ENCODE results near the gene HOXA10. TPM values are rescaled to one million over a fixed set of nuclear protein-coding genes. Genes with fewer than 3 reads are reported as not detected.

HOXA10 gene
- total RNA-seq, 1 experiment from 2014 or later = not detected

DNA sequence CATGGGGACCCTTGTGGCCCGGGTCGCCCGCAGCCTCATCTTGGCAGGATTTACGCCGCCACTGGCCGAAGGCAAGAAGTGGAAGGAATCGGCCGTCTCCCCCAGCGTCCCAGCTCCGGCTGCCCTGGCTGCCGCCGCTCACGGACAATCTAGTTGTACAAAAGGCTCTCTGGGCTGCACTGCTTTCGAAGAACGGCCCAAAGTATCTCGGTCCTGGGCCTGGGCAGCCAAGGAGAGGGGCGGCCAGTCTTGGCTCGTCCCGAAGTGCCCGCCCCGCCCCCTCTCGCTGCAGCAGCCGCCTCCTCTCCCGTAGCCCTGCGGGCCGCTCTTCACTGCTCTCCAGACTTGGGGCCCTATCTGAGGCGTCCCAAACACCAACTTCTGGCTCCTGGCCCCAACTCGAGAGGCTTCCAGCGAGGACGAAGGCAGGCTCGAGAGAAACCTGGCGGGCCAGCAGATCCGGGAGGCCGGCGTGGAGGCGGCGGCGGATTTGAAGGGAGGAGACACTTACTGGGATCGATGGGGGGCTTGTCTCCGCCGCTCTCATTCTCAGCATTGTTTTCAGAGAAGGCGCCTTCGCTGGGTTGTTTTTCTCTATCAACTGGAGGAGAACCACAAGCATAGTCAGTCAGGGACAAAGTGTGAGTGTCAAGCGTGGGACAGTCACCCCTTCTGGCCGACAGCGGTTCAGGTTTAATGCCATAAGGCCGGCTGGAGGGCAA, 9.6 kb downstream of the HOXA10 start:
- Histone ChIP-seq H4K91ac (ENCODE audit: insufficient read length, low read depth, low read length) (no peak overlapping the region), H2AK5ac (ENCODE audit: insufficient read length, low read length) (no peak overlapping the region), H2BK5ac (ENCODE audit: insufficient read length, low read length) (no peak overlapping the region), H3K14ac (ENCODE audit: insufficient read depth, low read length) (no peak overlapping the region; the same call in 1 of the 2 replicates), H3K9me3 (ENCODE audit: control insufficient read depth, low read depth, low read length) (no peaks in the 10 kb centered on the region), H2BK120ac (ENCODE audit: low read depth, low read length, poor library complexity, severe bottlenecking) (no peak overlapping the region), H3K27ac (ENCODE audit: insufficient read length, low read depth, low read length) (no peak overlapping the region), H4K8ac (replicated peaks; ENCODE audit: insufficient read length, low read depth, low read length) (no peak overlapping the region), H3K4me1 (ENCODE audit: insufficient read depth, low read length) (no peaks in the 10 kb centered on the region), H3K23ac (ENCODE audit: insufficient read length, low read depth, low read length) (no peak overlapping the region), H2BK15ac (ENCODE audit: low read depth, low read length) (no peak overlapping the region), H4K20me1 (ENCODE audit: control insufficient read depth, insufficient read depth, insufficient read length) (no peaks in the 10 kb centered on the region), H2BK20ac (ENCODE audit: low read depth, low read length, poor library complexity, severe bottlenecking) (no peak overlapping the region), H4K5ac (ENCODE audit: insufficient read length, low read depth, low read length) (no peak overlapping the region), H3K4me2 (ENCODE audit: insufficient read depth, insufficient read length, low read length) (peak overlapping the region; percentile 37), H3T11ph (ENCODE audit: low read length) (no peak overlapping the region), H3K18ac (ENCODE audit: insufficient read length, low read depth, low read length) (no peak overlapping the region), H2BK12ac (ENCODE audit: insufficient read length, low read depth, low read length) (no peak overlapping the region), H3K27me3 (ENCODE audit: insufficient read depth, low read length) (peaks cover 96% of the 10 kb centered on the region), H3K79me2 (ENCODE audit: insufficient read depth, low read length) (no peaks in the 10 kb centered on the region), H3K9ac (ENCODE audit: extremely low read depth, insufficient read length, low read length) (no peak overlapping the region), H3K79me1 (ENCODE audit: insufficient read depth, low read depth, low read length, poor library complexity, severe bottlenecking) (no peaks in the 10 kb centered on the region), H2AFZ (ENCODE audit: low read length) (no peak overlapping the region), H3K4ac (ENCODE audit: low read depth, low read length) (no peak overlapping the region), H3K23me2 (ENCODE audit: insufficient read length, low read depth, low read length, poor library complexity, severe bottlenecking) (no peaks in the 10 kb centered on the region), H3K56ac (ENCODE audit: insufficient read length, low read depth, low read length) (no peak overlapping the region)
- peaks cover 5 to 10% of the 10 kb centered on the region in 2 experiments for H3K9me3 Mint-ChIP-seq
- peaks cover 0 to 15% of the 10 kb centered on the region in 2 experiments; a peak in 3 of 4 replicates for H3K4me1 Mint-ChIP-seq
- no peak overlapping the region; a peak in 1 of 7 replicates for H3K27ac Mint-ChIP-seq
- H3K27me3 Mint-ChIP-seq (ENCODE audit: low read depth) = peaks cover 98% of the 10 kb centered on the region
- TF ChIP-seq, protein P1, sequence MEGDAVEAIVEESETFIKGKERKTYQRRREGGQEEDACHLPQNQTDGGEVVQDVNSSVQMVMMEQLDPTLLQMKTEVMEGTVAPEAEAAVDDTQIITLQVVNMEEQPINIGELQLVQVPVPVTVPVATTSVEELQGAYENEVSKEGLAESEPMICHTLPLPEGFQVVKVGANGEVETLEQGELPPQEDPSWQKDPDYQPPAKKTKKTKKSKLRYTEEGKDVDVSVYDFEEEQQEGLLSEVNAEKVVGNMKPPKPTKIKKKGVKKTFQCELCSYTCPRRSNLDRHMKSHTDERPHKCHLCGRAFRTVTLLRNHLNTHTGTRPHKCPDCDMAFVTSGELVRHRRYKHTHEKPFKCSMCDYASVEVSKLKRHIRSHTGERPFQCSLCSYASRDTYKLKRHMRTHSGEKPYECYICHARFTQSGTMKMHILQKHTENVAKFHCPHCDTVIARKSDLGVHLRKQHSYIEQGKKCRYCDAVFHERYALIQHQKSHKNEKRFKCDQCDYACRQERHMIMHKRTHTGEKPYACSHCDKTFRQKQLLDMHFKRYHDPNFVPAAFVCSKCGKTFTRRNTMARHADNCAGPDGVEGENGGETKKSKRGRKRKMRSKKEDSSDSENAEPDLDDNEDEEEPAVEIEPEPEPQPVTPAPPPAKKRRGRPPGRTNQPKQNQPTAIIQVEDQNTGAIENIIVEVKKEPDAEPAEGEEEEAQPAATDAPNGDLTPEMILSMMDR (conservative IDR thresholded peaks at IDR 0.05) = peak; percentile 48; the same call in 2 of the 3 replicates
- no CpG with 5 or more reads among the region's 47 CpGs for WGBS (ENCODE audit: extremely low coverage, insufficient read length, low lambda C conversion rate)
- DNase-seq = peak; percentile 74
- no peaks in the 10 kb centered on the region; a peak in 1 of 7 replicates for H3K36me3 Mint-ChIP-seq (ENCODE audit: insufficient read depth in 1 of 3, low read depth in 3 of 3)
- H3K4me3 Mint-ChIP-seq = no peak overlapping the region; a peak in 1 of 5 replicates
